HuH-7.5 (cell line): ENCODE data around the gene CCDC60.

Source experiments
- DNase-seq: peaks from one replicate; pipeline ENCODE4 v3.0.0; 2011; ENCODE audit warnings: low spot score

The CCDC60 gene

GRCh38 chr12:119384340-119384739 is 49.8 kb downstream of the CCDC60 start:
- no peak for DNase-seq

- no peak for DNase-seq
Observed at GRCh38 chr12:119385659-119386058, 51.1 kb downstream of the CCDC60 start.

GRCh38 chr12:119389687-119390086 is 55.2 kb downstream of the CCDC60 start:
- DNase-seq, result no peak

GRCh38 chr12:119391673-119392072 is 57.1 kb downstream of the CCDC60 start:
- no peak for DNase-seq

GRCh38 chr12:119393677-119394076 is 59.1 kb downstream of the CCDC60 start:
- DNase-seq, result no peak

- no peak for DNase-seq
Observed at GRCh38 chr12:119397540-119397939, 63.0 kb downstream of the CCDC60 start.

GRCh38 chr12:119398190-119398589 is 63.7 kb downstream of the CCDC60 start:
- no peak for DNase-seq

GRCh38 chr12:119399301-119399700 is 64.8 kb downstream of the CCDC60 start:
- DNase-seq, result no peak

GRCh38 chr12:119406308-119406707 is 71.8 kb downstream of the CCDC60 start:
- DNase-seq, result no peak

- DNase-seq, result no peak
Observed at GRCh38 chr12:119406811-119407210, 72.3 kb downstream of the CCDC60 start.

- no peak for DNase-seq
Observed at GRCh38 chr12:119409043-119409442, 74.5 kb downstream of the CCDC60 start.

- no peak for DNase-seq
Observed at GRCh38 chr12:119410396-119410795, 75.9 kb downstream of the CCDC60 start.

GRCh38 chr12:119412306-119412705 is 77.8 kb downstream of the CCDC60 start:
- no peak for DNase-seq

- peak; percentile 29 for DNase-seq
Observed at GRCh38 chr12:119412811-119413794, 78.6 kb downstream of the CCDC60 start.

GRCh38 chr12:119415714-119416113 is 81.2 kb downstream of the CCDC60 start:
- DNase-seq, result no peak

- no peak for DNase-seq
Observed at GRCh38 chr12:119417440-119417839, 82.9 kb downstream of the CCDC60 start.

- no peak for DNase-seq
Observed at GRCh38 chr12:119419381-119419780, 84.9 kb downstream of the CCDC60 start.

GRCh38 chr12:119423285-119423684 is 88.8 kb downstream of the CCDC60 start:
- DNase-seq, result no peak

GRCh38 chr12:119425623-119426022 is 91.1 kb downstream of the CCDC60 start:
- no peak for DNase-seq

- DNase-seq, result no peak
Observed at GRCh38 chr12:119431151-119431550, 96.6 kb downstream of the CCDC60 start.

GRCh38 chr12:119432949-119433348 is 98.4 kb downstream of the CCDC60 start:
- DNase-seq, result no peak

- no peak for DNase-seq
Observed at GRCh38 chr12:119440803-119441360, 106.4 kb downstream of the CCDC60 start.

- peak; percentile 20 for DNase-seq
Observed at GRCh38 chr12:119444462-119445044, 110.0 kb downstream of the CCDC60 start.
